Gastrocnemius medialis (tissue), 4 donors: ENCODE results near the gene FBXO7. TPM values are rescaled to one million over a fixed set of nuclear protein-coding genes. Genes with fewer than 3 reads are reported as not detected.

Source experiments
- ATAC-seq, 2 donors: fragments of 150-250 bp; one replicate each; pipeline ENCODE4 v1.9.1; 2016
- DNase-seq, 2 donors: peaks; one replicate each; pipeline ENCODE4 v3.0.0-alpha.2; 2019
- H3K27ac ChIP-seq, 4 donors: fragments of 200-600 bp; sonication (generic); 1 replicate in 1 of 4; 2 replicates in 3 of 4; pipeline ENCODE4 v1.5.1; 2016 to 2018; ENCODE audit warnings: mild to moderate bottlenecking in 2 of 4, moderate library complexity in 1 of 4
- H3K27me3 ChIP-seq, 3 donors: fragments of 200-600 bp; sonication (generic) in 2 of 3; 1 replicate in 1 of 3; 2 replicates in 2 of 3; pipeline versions ENCODE4 v1.5.1 to v1.6.0; 2016 to 2019; ENCODE audit warnings: mild to moderate bottlenecking in 1 of 3, moderate library complexity in 1 of 3
- H3K36me3 ChIP-seq, 2 donors: fragments of 200-600 bp; sonication (generic) in 1 of 2; one replicate each; pipeline ENCODE4 v1.5.1; 2017 to 2018
- H3K4me1 ChIP-seq, 2 donors: fragments of 200-600 bp; sonication (generic) in 1 of 2; one replicate each; pipeline ENCODE4 v1.5.1; 2016 to 2017; ENCODE audit warnings: mild to moderate bottlenecking in 2 of 2
- H3K4me3 ChIP-seq, 4 donors: fragments of 200-600 bp; sonication (generic) in 3 of 4; 1 replicate in 1 of 4; 2 replicates in 3 of 4; pipeline ENCODE4 v1.5.1; 2016 to 2019; ENCODE audit warnings: mild to moderate bottlenecking in 2 of 4
- H3K9me3 ChIP-seq, 3 donors: fragments of 200-600 bp; sonication (generic) in 2 of 3; 1 replicate in 1 of 3; 2 replicates in 2 of 3; pipeline ENCODE4 v1.5.1; 2016 to 2019
- CTCF ChIP-seq, 5 experiments: fragments of 450-650 bp in 3 of 5; fragments of 200-600 bp in 2 of 5; sonication (generic) in 2 of 5; IDR thresholded peaks in 4 of 5; conservative IDR thresholded peaks in 1 of 5; 1 replicate in 4 of 5; 2 replicates in 1 of 5; pipeline ENCODE4 v1.5.1; 2016 to 2019; ENCODE audit warnings: antibody characterized with exemption in 5 of 5, mild to moderate bottlenecking in 3 of 5, moderate library complexity in 3 of 5
- POLR2A ChIP-seq, 2 donors: fragments of 450-650 bp; IDR thresholded peaks; one replicate each; pipeline ENCODE4 v1.6.1; 2017; ENCODE audit warnings: antibody characterized with exemption in 2 of 2, mild to moderate bottlenecking in 2 of 2, moderate library complexity in 2 of 2
- in situ Hi-C, 4 donors: fragments of 200-750 bp; cut with MboI; loops; one replicate each; pipeline versions ENCODE4 v1.15.0 to v1.8.0; 2017; ENCODE audit warnings: low sequenced_read_pairs in 4 of 4
- intact Hi-C: fragments of 100-400 bp; cut with DNase I; formaldehyde crosslinking; loops from one replicate; pipeline ENCODE4 v1.15.1; 2023; ENCODE audit warnings: low total_unique reads
- total RNA-seq, 4 donors: library from RNA; depleted of rRNA; stranded (reverse); fragments of >200 nt; gene quantifications; one replicate each; pipeline versions ENCODE4 v1.1.0 to v1.2.3, GENCODE V29; 2016

Gene FBXO7
- total RNA-seq, 4 donors from 2014 or later, result 30.6 to 40.7 (median 31.8) TPM

GRCh38 chr22:32512267-32512982 lies 37.8 kb downstream of the FBXO7 start:
- Histone ChIP-seq H3K4me3 (no peak overlapping the region), H3K9me3 (no peaks in the 10 kb centered on the region), H3K4me1 (no peaks in the 10 kb centered on the region), H3K27ac (no peak overlapping the region), H3K27me3 (no peaks in the 10 kb centered on the region), H3K36me3 (no peaks in the 10 kb centered on the region)
- in situ Hi-C loops, result no loop called here
- intact Hi-C loops, result no loop called here
- TF ChIP-seq POLR2A (IDR thresholded peaks at IDR 0.05) (no peak), CTCF (IDR thresholded peaks at IDR 0.05 in 4 of 5, conservative IDR thresholded peaks at IDR 0.05 in 1 of 5) (no peak)
- ATAC-seq, result no peak
- DNase-seq, result no peak

GRCh38 chr22:32515084-32515483 lies 40.5 kb downstream of the FBXO7 start:
- Histone ChIP-seq H3K9me3 (no peaks in the 10 kb centered on the region), H3K36me3 (no peaks in the 10 kb centered on the region), H3K4me1 (no peaks in the 10 kb centered on the region), H3K27me3 (no peaks in the 10 kb centered on the region), H3K4me3 (no peak overlapping the region), H3K27ac (no peak overlapping the region)
- DNase-seq (no peak), ATAC-seq (no peak)
- TF ChIP-seq CTCF (IDR thresholded peaks at IDR 0.05 in 4 of 5, conservative IDR thresholded peaks at IDR 0.05 in 1 of 5), result no peak
- TF ChIP-seq POLR2A (IDR thresholded peaks at IDR 0.05), result no peak
- in situ Hi-C loops, result no loop called here
- intact Hi-C loops, result no loop called here

GRCh38 chr22:32517488-32517887 lies 42.9 kb downstream of the FBXO7 start:
- Histone ChIP-seq H3K36me3 (no peaks in the 10 kb centered on the region), H3K9me3 (no peaks in the 10 kb centered on the region), H3K4me1 (peaks cover 0 to 5% of the 10 kb centered on the region in 2 donors), H3K27me3 (no peaks in the 10 kb centered on the region), H3K4me3 (no peak overlapping the region), H3K27ac (no peak overlapping the region)
- ATAC-seq (no peak), DNase-seq (no peak)
- intact Hi-C loops (no loop called here), in situ Hi-C loops (no loop called here)
- TF ChIP-seq POLR2A (IDR thresholded peaks at IDR 0.05) (no peak), CTCF (IDR thresholded peaks at IDR 0.05 in 4 of 5, conservative IDR thresholded peaks at IDR 0.05 in 1 of 5) (no peak)

- TF ChIP-seq CTCF (IDR thresholded peaks at IDR 0.05 in 4 of 5, conservative IDR thresholded peaks at IDR 0.05 in 1 of 5) (no peak), POLR2A (IDR thresholded peaks at IDR 0.05) (no peak)
- no peak overlapping the region for H3K4me3 ChIP-seq
- DNase-seq, result no peak
- in situ Hi-C loops, result no loop called here
- ATAC-seq, result no peak
- H3K36me3 ChIP-seq, result no peaks in the 10 kb centered on the region
- H3K27ac ChIP-seq, result no peak overlapping the region
- intact Hi-C loops, result no loop called here
- H3K27me3 ChIP-seq, result no peaks in the 10 kb centered on the region
- no peaks in the 10 kb centered on the region for H3K9me3 ChIP-seq
- H3K4me1 ChIP-seq, result peaks cover 0 to 5% of the 10 kb centered on the region in 2 donors
These were observed 43.3 kb downstream of the FBXO7 start for GRCh38 chr22:32517921-32518320.

- TF ChIP-seq CTCF (IDR thresholded peaks at IDR 0.05 in 4 of 5, conservative IDR thresholded peaks at IDR 0.05 in 1 of 5) (no peak), POLR2A (IDR thresholded peaks at IDR 0.05) (no peak)
- Histone ChIP-seq H3K4me3 (no peak overlapping the region), H3K36me3 (no peaks in the 10 kb centered on the region), H3K9me3 (no peaks in the 10 kb centered on the region), H3K27me3 (no peaks in the 10 kb centered on the region), H3K27ac (no peak overlapping the region), H3K4me1 (peaks cover 0 to 5% of the 10 kb centered on the region in 2 donors)
- in situ Hi-C loops, result no loop called here
- DNase-seq, result no peak
- intact Hi-C loops, result no loop called here
- no peak for ATAC-seq
These were observed 43.8 kb downstream of the FBXO7 start for GRCh38 chr22:32518381-32518780.
